Prostate gland (tissue), 2 donors: ENCODE data around the gene ST6GAL1. TPM values are rescaled to one million over a fixed set of nuclear protein-coding genes. Genes with fewer than 3 reads are reported as not detected.

ENCODE experiments used
- DNase-seq: peaks from one replicate; pipeline ENCODE4 v3.0.0-alpha.2; 2019; ENCODE audit warnings: low spot score
- H3K27ac ChIP-seq, 2 donors: fragments of 200-600 bp; sonication (generic); 2 replicates each; pipeline ENCODE4 v1.5.1; 2017 to 2019
- H3K27me3 ChIP-seq: fragments of 200-600 bp; sonication (generic); replicated peaks from 2 replicates; pipeline ENCODE4 v1.5.1; 2019; ENCODE audit not compliant: insufficient read depth
- H3K36me3 ChIP-seq, 2 donors: fragments of 200-600 bp; sonication (generic); 1 replicate in 1 of 2; 2 replicates in 1 of 2; pipeline versions ENCODE4 v1.5.1 to v1.8.1; 2017 to 2019
- H3K4me1 ChIP-seq: fragments of 200-600 bp; sonication (generic); replicated peaks from 2 replicates; pipeline ENCODE4 v1.5.1; 2019
- H3K4me3 ChIP-seq, 2 donors: fragments of 200-600 bp; sonication (generic); 2 replicates each; pipeline ENCODE4 v1.5.1; 2017 to 2019
- H3K9me3 ChIP-seq: fragments of 200-600 bp; sonication (generic); 2 replicates; pipeline ENCODE4 v1.5.1; 2017
- CTCF ChIP-seq, 4 experiments: fragments of 200-600 bp in 2 of 4; fragments of 450-650 bp in 2 of 4; sonication (generic) in 2 of 4; IDR thresholded peaks; 1 replicate in 3 of 4; 2 replicates in 1 of 4; pipeline ENCODE4 v1.5.1; 2016 to 2019; ENCODE audit warnings: antibody characterized with exemption in 4 of 4, mild to moderate bottlenecking in 2 of 4, moderate library complexity in 2 of 4
- POLR2A ChIP-seq: fragments of 450-650 bp; IDR thresholded peaks from one replicate; pipeline ENCODE4 v1.6.1; 2016; ENCODE audit warnings: antibody characterized with exemption, mild to moderate bottlenecking
- POLR2AphosphoS5 ChIP-seq: sonication (generic); formaldehyde crosslinking; IDR thresholded peaks from one replicate; pipeline ENCODE4 v1.6.1; 2017; ENCODE audit warnings: antibody characterized with exemption
- WGBS: methylation state at CpG from one replicate; pipeline ENCODE4 v1.1.5; 2018; 5-methylcytosine and 5-hydroxymethylcytosine counted together
- intact Hi-C: fragments of 100-400 bp; cut with DNase I; formaldehyde crosslinking; loops from one replicate; pipeline ENCODE4 v1.14.2; 2022
- total RNA-seq, 2 donors: library from RNA; depleted of rRNA; stranded (reverse); fragments of >200 nt; gene quantifications; one replicate each; pipeline ENCODE4 v1.1.0, GENCODE V29; 2016

ST6GAL1 gene
- total RNA-seq, 2 donors from 2014 or later = 101 to 225 TPM

- no peaks in the 10 kb centered on the region for H3K9me3 ChIP-seq
- no peaks in the 10 kb centered on the region for H3K4me1 ChIP-seq
- no peaks in the 10 kb centered on the region for H3K27me3 ChIP-seq
- WGBS = 76% methylated on average over 7 of the region's 7 CpGs
- intact Hi-C loops = no loop called here
- H3K27ac ChIP-seq = no peak overlapping the region
- no peak for DNase-seq
- TF ChIP-seq POLR2AphosphoS5 = no peak
- TF ChIP-seq POLR2A = no peak
- TF ChIP-seq CTCF (IDR thresholded peaks at IDR 0.05) = no peak
- no peaks in the 10 kb centered on the region for H3K36me3 ChIP-seq
- no peak overlapping the region for H3K4me3 ChIP-seq
Measured at GRCh38 chr3:187104342-187104741, 174.0 kb downstream of the ST6GAL1 start.

- no peak overlapping the region for H3K4me3 ChIP-seq
- 80% methylated on average over 7 of the region's 7 CpGs for WGBS
Measured at GRCh38 chr3:187104933-187105332, 174.6 kb downstream of the ST6GAL1 start.

GRCh38 chr3:187105700-187106099, 175.4 kb downstream of the ST6GAL1 start:
- Histone ChIP-seq H3K27ac (no peak overlapping the region), H3K36me3 (no peaks in the 10 kb centered on the region), H3K4me3 (no peak overlapping the region), H3K4me1 (no peaks in the 10 kb centered on the region), H3K27me3 (no peaks in the 10 kb centered on the region), H3K9me3 (no peaks in the 10 kb centered on the region)
- TF ChIP-seq CTCF (IDR thresholded peaks at IDR 0.05) (no peak), POLR2A (no peak), POLR2AphosphoS5 (no peak)
- 86% methylated on average over 3 of the region's 3 CpGs for WGBS
- intact Hi-C loops = no loop called here
- no peak for DNase-seq

More at GRCh38 chr3:187104933-187105332, 174.6 kb downstream of the ST6GAL1 start:
- Histone ChIP-seq H3K4me1 (no peaks in the 10 kb centered on the region), H3K27ac (no peak overlapping the region), H3K9me3 (no peaks in the 10 kb centered on the region), H3K36me3 (no peaks in the 10 kb centered on the region), H3K27me3 (no peaks in the 10 kb centered on the region)
- intact Hi-C loops = no loop called here
- TF ChIP-seq CTCF (IDR thresholded peaks at IDR 0.05) = no peak
- no peak for TF ChIP-seq POLR2AphosphoS5
- no peak for TF ChIP-seq POLR2A
- DNase-seq = no peak

- DNase-seq = no peak
- 80% methylated on average over 3 of the region's 3 CpGs for WGBS
- Histone ChIP-seq H3K36me3 (no peaks in the 10 kb centered on the region), H3K4me3 (no peak overlapping the region), H3K9me3 (no peaks in the 10 kb centered on the region), H3K27me3 (no peaks in the 10 kb centered on the region), H3K4me1 (no peaks in the 10 kb centered on the region), H3K27ac (no peak overlapping the region)
- TF ChIP-seq CTCF (IDR thresholded peaks at IDR 0.05) (no peak), POLR2AphosphoS5 (no peak), POLR2A (no peak)
- intact Hi-C loops = no loop called here
Measured at GRCh38 chr3:187107989-187108388, 177.7 kb downstream of the ST6GAL1 start.

- H3K36me3 ChIP-seq = no peaks in the 10 kb centered on the region
- H3K9me3 ChIP-seq = no peaks in the 10 kb centered on the region
- H3K4me1 ChIP-seq = no peaks in the 10 kb centered on the region
- no peak overlapping the region for H3K4me3 ChIP-seq
- whole genome bisulfite sequencing = 88% methylated on average over 1 of the region's 1 CpG
- H3K27ac ChIP-seq = no peak overlapping the region
- H3K27me3 ChIP-seq = no peaks in the 10 kb centered on the region
- TF ChIP-seq POLR2A = no peak
- no peak for TF ChIP-seq POLR2AphosphoS5
- no peak for TF ChIP-seq CTCF (IDR thresholded peaks at IDR 0.05)
- no peak for DNase-seq
- intact Hi-C loops = loop anchor here (10.0 kb wide), 1 partner anchor 575 kb away; no protein-coding TSS in a partner anchor
Measured at GRCh38 chr3:187110156-187110555, 179.8 kb downstream of the ST6GAL1 start.
